Stimulated activated CD4-positive, alpha-beta T cell treated with anti-CD3 and anti-CD28 coated beads, Interleukin-4, amount 100 ng/mL, for 24 hours (primary cell): Measurements from ENCODE around the gene PAH.

Experiments used
- DNase-seq: peaks from one replicate; pipeline ENCODE4 v3.0.0-alpha.2; 2020

The PAH gene

GRCh38 chr12:102917026-102917787, at the start of gene PAH:
Gene PAH (minus strand): TSS chr12:102917244. CDS start chr12:102917130, 114 bp downstream.
- peak; percentile 3 for DNase-seq

DNA sequence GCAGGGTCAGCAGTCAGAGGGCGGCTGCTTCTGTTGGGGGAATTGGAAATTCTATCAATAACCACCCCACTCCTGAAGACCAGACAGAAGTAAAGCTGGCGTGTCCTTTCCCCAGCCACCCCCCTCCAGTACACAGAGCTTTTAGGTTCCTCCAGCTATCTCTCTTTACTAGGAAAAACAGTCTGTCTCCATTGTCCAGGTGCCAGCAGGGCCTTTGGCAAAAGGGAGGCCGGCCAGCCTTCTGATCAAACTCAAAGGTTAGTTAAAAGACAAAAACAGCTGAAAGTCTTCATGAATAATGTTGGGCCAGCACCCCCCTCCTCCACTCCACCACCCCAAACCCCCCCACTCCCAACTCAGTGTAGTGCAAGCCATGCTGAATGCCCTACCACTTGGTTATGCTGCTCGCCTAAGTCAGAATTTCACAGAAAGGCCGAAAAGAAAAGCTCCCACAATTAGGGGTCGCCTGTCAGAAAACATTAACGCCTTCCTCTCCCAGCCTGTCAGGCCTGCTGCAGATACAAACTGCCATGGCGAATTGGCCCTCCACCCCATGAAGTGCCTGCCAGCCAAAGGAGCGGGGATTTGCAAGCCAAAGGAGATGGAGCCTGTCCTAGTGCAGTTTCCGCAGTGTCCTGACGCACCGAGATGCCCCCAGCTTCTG, 49.3 kb upstream of the PAH start:
- no peak for DNase-seq

GRCh38 chr12:102965281-102966155, 48.5 kb upstream of the PAH start:
- DNase-seq: no peak

DNA sequence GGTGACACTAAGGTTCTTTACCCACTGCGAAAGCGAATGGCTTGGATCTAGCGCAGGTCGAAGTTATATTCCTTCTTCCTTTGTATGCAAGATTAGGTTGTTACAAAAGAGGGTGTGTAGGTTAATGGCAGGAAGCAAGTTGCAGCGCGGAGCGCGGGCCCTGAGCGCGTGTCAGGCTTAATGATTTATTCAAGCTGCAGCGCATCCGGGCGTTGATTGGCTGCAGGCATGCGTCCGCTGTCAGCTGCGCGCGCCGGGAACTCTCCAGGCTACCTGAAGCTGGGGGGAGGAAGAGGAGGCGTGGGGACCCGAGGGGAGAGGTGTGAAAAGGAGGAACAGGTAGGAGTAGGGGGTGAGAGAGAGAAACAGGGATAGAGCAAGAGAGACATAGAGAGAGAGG, 47.8 kb upstream of the PAH start:
- no peak for DNase-seq

DNA sequence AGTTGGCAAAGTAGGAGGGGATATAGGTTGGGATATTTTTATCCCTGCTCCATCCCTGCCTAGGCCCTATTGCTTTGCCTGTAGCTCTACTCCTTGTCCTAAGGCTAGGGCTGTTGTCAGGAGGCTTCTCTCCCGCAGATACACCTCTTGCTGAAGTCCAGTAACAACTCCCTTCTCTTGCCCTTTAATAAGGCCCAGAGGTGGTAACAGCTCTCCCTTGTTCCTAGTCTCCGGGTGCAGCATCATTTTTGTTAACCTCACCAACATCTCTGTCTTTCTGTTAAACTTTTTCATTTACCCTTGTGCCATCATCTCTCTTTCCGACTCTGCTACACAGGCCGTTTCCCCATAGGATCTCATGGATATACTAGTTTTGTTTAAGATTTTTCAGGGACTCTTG, 46.8 kb upstream of the PAH start:
- no peak for DNase-seq

GRCh38 chr12:102962986-102963385, 45.9 kb upstream of the PAH start:
- no peak for DNase-seq

- DNase-seq: no peak
Observed at GRCh38 chr12:102962532-102962931, 45.5 kb upstream of the PAH start.

DNA sequence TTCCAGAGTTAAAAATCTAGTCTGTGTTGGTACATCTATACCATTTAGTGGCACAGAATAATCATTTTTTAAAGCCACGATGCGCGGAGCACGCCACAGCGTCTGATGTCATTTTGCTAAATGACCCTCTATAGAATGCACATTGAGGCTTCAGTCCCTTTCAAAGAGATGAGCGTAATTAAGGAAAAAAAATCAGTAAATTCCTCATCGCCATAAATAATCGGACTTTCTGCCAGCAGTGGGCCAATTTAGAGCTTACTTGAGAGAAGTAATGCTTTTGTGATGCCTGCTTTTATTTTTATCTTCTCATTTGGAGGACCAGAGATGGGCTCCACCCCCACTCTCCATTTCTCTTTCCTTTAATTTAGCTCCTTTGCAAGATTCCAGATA, 44.4 kb upstream of the PAH start:
- no peak for DNase-seq

GRCh38 chr12:102960766-102961465, 43.9 kb upstream of the PAH start:
- DNase-seq: no peak

DNA sequence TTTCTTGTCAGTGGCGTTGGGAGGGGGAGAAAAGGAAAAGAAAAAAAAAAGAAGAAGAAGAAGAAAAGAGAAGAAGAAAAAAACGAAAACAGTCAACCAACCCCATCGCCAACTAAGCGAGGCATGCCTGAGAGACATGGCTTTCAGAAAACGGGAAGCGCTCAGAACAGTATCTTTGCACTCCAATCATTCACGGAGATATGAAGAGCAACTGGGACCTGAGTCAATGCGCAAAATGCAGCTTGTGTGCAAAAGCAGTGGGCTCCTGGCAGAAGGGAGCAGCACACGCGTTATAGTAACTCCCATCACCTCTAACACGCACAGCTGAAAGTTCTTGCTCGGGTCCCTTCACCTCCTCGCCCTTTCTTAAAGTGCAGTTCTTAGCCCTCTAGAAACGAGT, 42.3 kb upstream of the PAH start:
- no peak for DNase-seq

DNA sequence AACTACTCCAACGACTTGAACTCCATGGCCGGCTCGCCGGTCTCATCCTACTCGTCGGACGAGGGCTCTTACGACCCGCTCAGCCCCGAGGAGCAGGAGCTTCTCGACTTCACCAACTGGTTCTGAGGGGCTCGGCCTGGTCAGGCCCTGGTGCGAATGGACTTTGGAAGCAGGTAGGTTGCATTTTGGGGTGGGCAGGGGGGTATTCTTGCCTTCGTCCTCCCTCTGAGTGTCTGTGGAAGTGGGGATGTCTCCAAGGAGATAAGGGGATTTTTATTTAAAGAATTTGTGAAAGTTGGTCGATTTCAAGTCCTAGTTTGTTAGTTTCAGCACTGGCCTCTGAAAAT, 41.8 kb upstream of the PAH start:
- no peak for DNase-seq

- no peak for DNase-seq
Observed at GRCh38 chr12:102958073-102958829, 41.2 kb upstream of the PAH start.

GRCh38 chr12:102957339-102958050, 40.5 kb upstream of the PAH start, which contains the start of gene ASCL1:
Gene ASCL1 (plus strand): TSS chr12:102957674. CDS start chr12:102958245, 571 bp downstream.
- no peak for DNase-seq

DNA sequence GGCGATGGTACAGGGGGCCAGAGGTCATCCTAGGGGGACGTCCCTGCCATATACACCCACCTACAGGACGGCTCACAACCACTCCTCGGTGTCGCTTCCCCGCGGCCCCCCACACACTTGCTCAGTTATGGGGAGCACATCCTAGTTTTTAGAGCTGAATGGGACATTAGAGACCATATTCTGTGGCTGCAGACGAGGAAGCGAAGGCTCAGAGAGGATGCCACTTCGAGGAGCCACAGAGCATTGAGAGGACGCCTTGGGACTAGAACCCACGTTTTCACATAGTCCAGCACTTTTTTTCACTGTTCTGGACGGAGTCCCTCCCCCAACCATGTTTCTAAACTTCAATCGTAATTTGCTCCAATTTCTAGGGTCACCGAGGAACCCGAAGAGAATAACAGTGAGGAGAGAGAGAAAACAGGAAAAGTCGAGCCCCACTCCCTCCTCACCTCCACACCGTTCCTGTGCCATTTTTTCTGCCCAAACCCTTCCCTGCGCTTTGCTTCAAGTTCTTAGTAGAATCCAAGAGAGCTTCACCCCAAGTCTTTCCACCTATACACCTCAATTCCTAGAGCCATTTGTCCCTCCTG, 39.8 kb upstream of the PAH start:
- no peak for DNase-seq

- DNase-seq: no peak
Observed at GRCh38 chr12:102955926-102956737, 39.1 kb upstream of the PAH start.

- no peak for DNase-seq
Observed at GRCh38 chr12:102954134-102954533, 37.1 kb upstream of the PAH start.

- DNase-seq: no peak
Observed at GRCh38 chr12:102953221-102953620, 36.2 kb upstream of the PAH start.

- no peak for DNase-seq
Observed at GRCh38 chr12:102951841-102952240, 34.8 kb upstream of the PAH start.

- DNase-seq: no peak
Observed at GRCh38 chr12:102950950-102951619, 34.0 kb upstream of the PAH start.
